ENCODE data around the gene DUSP1.

The DUSP1 gene

GRCh38 chr5:172723508-172723907 lies 47.5 kb downstream of the DUSP1 start:
- DNase-seq = no peak

- no peak for DNase-seq
Observed at GRCh38 chr5:172722327-172722815, 48.6 kb downstream of the DUSP1 start.

GRCh38 chr5:172721455-172722326 lies 49.3 kb downstream of the DUSP1 start:
- no peak for DNase-seq

GRCh38 chr5:172720655-172721054 lies 50.3 kb downstream of the DUSP1 start:
- DNase-seq = no peak

GRCh38 chr5:172719211-172719610 lies 51.8 kb downstream of the DUSP1 start:
- no peak for DNase-seq

- DNase-seq = no peak
Observed at GRCh38 chr5:172718527-172719114, 52.4 kb downstream of the DUSP1 start.

Data from NCI-H526 (cell line).